AG04450 (cell line): ENCODE data around the gene YJU2. TPM values are rescaled to one million over a fixed set of nuclear protein-coding genes. Genes with fewer than 3 reads are reported as not detected.

Source experiments
- CTCF ChIA-PET: fragments of 300-600, 350-600 bp; formaldehyde crosslinking; extraction: SDS; loops from one replicate; lab custom pipeline; 2022; ENCODE audit warnings: antibody characterized with exemption, inconsistent platforms; lab: Charles Lee
- POLR2A ChIA-PET: fragments of 350-600 bp; formaldehyde crosslinking; extraction: SDS; loops from one replicate; lab custom pipeline; 2021; ENCODE audit warnings: antibody characterized with exemption, inconsistent platforms; lab: Yijun Ruan, JAX
- DNase-seq: peaks from one replicate; pipeline ENCODE4 v3.0.0-alpha.2; 2011; ENCODE audit warnings: low read depth, low spot score
- H3K27ac ChIP-seq: one replicate; pipeline ENCODE4 v1.5.1; 2012; ENCODE audit warnings: low read depth, low read length, control low read depth
- H3K27me3 ChIP-seq: one replicate; pipeline ENCODE4 v1.6.0; 2012; ENCODE audit warnings: low read length; ENCODE audit not compliant: control insufficient read depth, insufficient read depth
- H3K4me3 ChIP-seq: 2 replicates; pipeline ENCODE4 v1.5.1; 2011; ENCODE audit warnings: mild to moderate bottlenecking, low read depth, low read length, control low read depth
- H3K9me3 ChIP-seq: 2 replicates; pipeline ENCODE4 v1.5.1; 2012; ENCODE audit warnings: low read length; ENCODE audit not compliant: control insufficient read depth, insufficient read depth
- CTCF ChIP-seq: IDR thresholded peaks from 2 replicates; pipeline ENCODE4 v1.5.1; 2011; ENCODE audit warnings: low read depth, low read length, control low read depth, inconsistent platforms
- polyA plus RNA-seq: library from polyadenylated mRNA; depleted of rRNA; stranded (reverse); fragments of >200 nt; gene quantifications from 2 replicates; pipeline ENCODE4 v1.2.3, GENCODE V29; 2011

The YJU2 gene
- polyA plus RNA-seq, 1 experiment, result 10.2 TPM

GRCh38 chr19:4208385-4209094 is 38.3 kb upstream of the YJU2 start:
- Histone ChIP-seq H3K4me3 (no peak overlapping the region), H3K9me3 (no peaks in the 10 kb centered on the region; the same call in 1 of the 2 replicates), H3K27me3 (peaks cover 3% of the 10 kb centered on the region), H3K27ac (no peak overlapping the region)
- peak; percentile 68 for TF ChIP-seq CTCF
- ChIA-PET CTCF (interaction anchor here (0.7 to 2.2 kb wide), 4 partner anchors 24 to 223 kb away, joined by 3 to 17 read pairs (median 4); partner anchors contain the start of gene EEF2), POLR2A (interaction anchor here (0.6 kb wide), 1 partner anchor 276 kb away, joined by 4 read pairs; the partner anchor contains the start of gene NMRK2)
- DNase-seq, result no peak

GRCh38 chr19:4210166-4210731 is 36.6 kb upstream of the YJU2 start:
- H3K9me3 ChIP-seq, result no peaks in the 10 kb centered on the region; the same call in 1 of the 2 replicates
- no peak overlapping the region for H3K4me3 ChIP-seq
- H3K27ac ChIP-seq, result no peak overlapping the region
- ChIA-PET CTCF (interaction anchor here (1.3 kb wide), 1 partner anchor 22 kb away, joined by 4 read pairs; no protein-coding TSS in a partner anchor), POLR2A (no interaction called here)
- no peak for TF ChIP-seq CTCF
- H3K27me3 ChIP-seq, result peaks cover 3% of the 10 kb centered on the region
- DNase-seq, result no peak

GRCh38 chr19:4213116-4213515 is 33.8 kb upstream of the YJU2 start:
- peaks cover 3% of the 10 kb centered on the region for H3K27me3 ChIP-seq
- no peak for TF ChIP-seq CTCF
- CTCF ChIA-PET, result no interaction called here
- H3K9me3 ChIP-seq, result peaks cover 13% of the 10 kb centered on the region; the same call in 1 of the 2 replicates
- no peak overlapping the region for H3K4me3 ChIP-seq
- H3K27ac ChIP-seq, result no peak overlapping the region
- DNase-seq, result no peak
- POLR2A ChIA-PET, result no interaction called here

- H3K9me3 ChIP-seq, result peaks cover 13% of the 10 kb centered on the region; the same call in 1 of the 2 replicates
- DNase-seq, result no peak
- no peak for TF ChIP-seq CTCF
- CTCF ChIA-PET, result no interaction called here
- POLR2A ChIA-PET, result no interaction called here
- H3K27me3 ChIP-seq, result peaks cover 3% of the 10 kb centered on the region
- no peak overlapping the region for H3K27ac ChIP-seq
- H3K4me3 ChIP-seq, result no peak overlapping the region
These were observed 31.1 kb upstream of the YJU2 start for GRCh38 chr19:4215807-4216206.

GRCh38 chr19:4216846-4217245 is 30.0 kb upstream of the YJU2 start:
- CTCF ChIA-PET, result interaction anchor here (0.6 kb wide), 2 partner anchors 229 to 1580 kb away, joined by 4 read pairs; no protein-coding TSS in a partner anchor

More at GRCh38 chr19:4216846-4217245, 30.0 kb upstream of the YJU2 start:
- DNase-seq, result no peak
- no peak for TF ChIP-seq CTCF
- peaks cover 3% of the 10 kb centered on the region for H3K27me3 ChIP-seq
- POLR2A ChIA-PET, result no interaction called here
- no peak overlapping the region for H3K27ac ChIP-seq
- H3K4me3 ChIP-seq, result no peak overlapping the region
- peaks cover 13% of the 10 kb centered on the region; the same call in 1 of the 2 replicates for H3K9me3 ChIP-seq
